Hepatocyte (in vitro differentiated cells): ENCODE results near the gene TBCEL. TPM values are rescaled to one million over a fixed set of nuclear protein-coding genes. Genes with fewer than 3 reads are reported as not detected.
A peak's percentile ranks its signal among the peaks of the same experiment; 100 is the strongest.

Experiments
- DNase-seq: peaks from one replicate; pipeline ENCODE4 v3.0.0-alpha.2; 2016; ENCODE audit warnings: low spot score
- H2AFZ ChIP-seq: fragments of 200-600 bp; sonication (generic); 2 replicates; pipeline ENCODE4 v1.6.0; 2016; ENCODE audit warnings: antibody characterized with exemption, mild to moderate bottlenecking
- H3K27ac ChIP-seq: fragments of 200-600 bp; sonication (generic); 2 replicates; pipeline ENCODE4 v1.5.1; 2016; ENCODE audit warnings: mild to moderate bottlenecking
- H3K27me3 ChIP-seq: fragments of 200-600 bp; sonication (generic); 2 replicates; pipeline ENCODE4 v1.6.1; 2016
- H3K36me3 ChIP-seq: fragments of 200-600 bp; sonication (generic); replicated peaks from 2 replicates; pipeline ENCODE4 v1.5.1; 2016; ENCODE audit warnings: low read depth; ENCODE audit not compliant: insufficient read depth
- H3K4me1 ChIP-seq: fragments of 200-600 bp; sonication (generic); 2 replicates; pipeline ENCODE4 v1.5.1; 2016; ENCODE audit warnings: mild to moderate bottlenecking, moderate library complexity; ENCODE audit not compliant: insufficient read depth
- H3K4me2 ChIP-seq: fragments of 200-600 bp; sonication (generic); 2 replicates; pipeline ENCODE4 v1.6.0; 2016
- H3K4me3 ChIP-seq: fragments of 200-600 bp; sonication (generic); 2 replicates; pipeline ENCODE4 v1.5.1; 2016; ENCODE audit warnings: mild to moderate bottlenecking
- H3K79me2 ChIP-seq: fragments of 200-600 bp; sonication (generic); 2 replicates; pipeline ENCODE4 v1.6.0; 2017; ENCODE audit warnings: mild to moderate bottlenecking
- H3K9me2 ChIP-seq: fragments of 200-600 bp; sonication (generic); replicated peaks from 2 replicates; pipeline ENCODE4 v1.6.0; 2017; ENCODE audit warnings: mild to moderate bottlenecking; ENCODE audit not compliant: insufficient read depth
- H3K9me3 ChIP-seq: fragments of 200-600 bp; sonication (generic); 2 replicates; pipeline ENCODE4 v1.5.1; 2016; ENCODE audit warnings: low read depth, mild to moderate bottlenecking
- H4K20me1 ChIP-seq: fragments of 200-600 bp; sonication (generic); 2 replicates; pipeline ENCODE4 v1.6.0; 2016; ENCODE audit warnings: mild to moderate bottlenecking; ENCODE audit not compliant: insufficient read depth, poor library complexity, severe bottlenecking
- EZH2 ChIP-seq: fragments of 200-600 bp; sonication (generic); IDR thresholded peaks from 2 replicates; pipeline ENCODE4 v1.6.1; 2016; ENCODE audit warnings: antibody characterized with exemption, mild to moderate bottlenecking, borderline replicate concordance
- EZH2phosphoT487 ChIP-seq: fragments of 200-600 bp; sonication (generic); IDR thresholded peaks from one replicate; pipeline ENCODE4 v1.6.1; 2018; ENCODE audit warnings: antibody characterized with exemption, mild to moderate bottlenecking, low read depth, moderate library complexity; ENCODE audit not compliant: unreplicated experiment, severe bottlenecking
- WGBS: methylation state at CpG from one replicate; pipeline ENCODE4 v1.1.6; 2016; ENCODE audit warnings: low lambda C conversion rate; ENCODE audit errors: missing lambda C conversion rate; 5-methylcytosine and 5-hydroxymethylcytosine counted together
- polyA plus RNA-seq: library from polyadenylated mRNA; unstranded; fragments of >200 nt; fragmentation: Nextera tagmentation; extraction: Ambion mirVana; gene quantifications from 2 replicates; pipeline ENCODE4 v1.2.1, GENCODE V29; 2016
- total RNA-seq: library from RNA; depleted of rRNA; stranded (reverse); fragments of >200 nt; gene quantifications from 2 replicates; pipeline ENCODE4 v1.2.3, GENCODE V29; 2014
- TF ChIP-seq, protein P1 (sequence below): fragments of 200-600 bp; sonication (generic); IDR thresholded peaks from 2 replicates; pipeline ENCODE4 v1.5.1; 2016; ENCODE audit warnings: antibody characterized with exemption, mild to moderate bottlenecking; ENCODE audit not compliant: poor library complexity

TBCEL gene
- total and polyA plus RNA-seq, 2 experiments from 2014 or later = 7.2 to 19.3 TPM

DNA sequence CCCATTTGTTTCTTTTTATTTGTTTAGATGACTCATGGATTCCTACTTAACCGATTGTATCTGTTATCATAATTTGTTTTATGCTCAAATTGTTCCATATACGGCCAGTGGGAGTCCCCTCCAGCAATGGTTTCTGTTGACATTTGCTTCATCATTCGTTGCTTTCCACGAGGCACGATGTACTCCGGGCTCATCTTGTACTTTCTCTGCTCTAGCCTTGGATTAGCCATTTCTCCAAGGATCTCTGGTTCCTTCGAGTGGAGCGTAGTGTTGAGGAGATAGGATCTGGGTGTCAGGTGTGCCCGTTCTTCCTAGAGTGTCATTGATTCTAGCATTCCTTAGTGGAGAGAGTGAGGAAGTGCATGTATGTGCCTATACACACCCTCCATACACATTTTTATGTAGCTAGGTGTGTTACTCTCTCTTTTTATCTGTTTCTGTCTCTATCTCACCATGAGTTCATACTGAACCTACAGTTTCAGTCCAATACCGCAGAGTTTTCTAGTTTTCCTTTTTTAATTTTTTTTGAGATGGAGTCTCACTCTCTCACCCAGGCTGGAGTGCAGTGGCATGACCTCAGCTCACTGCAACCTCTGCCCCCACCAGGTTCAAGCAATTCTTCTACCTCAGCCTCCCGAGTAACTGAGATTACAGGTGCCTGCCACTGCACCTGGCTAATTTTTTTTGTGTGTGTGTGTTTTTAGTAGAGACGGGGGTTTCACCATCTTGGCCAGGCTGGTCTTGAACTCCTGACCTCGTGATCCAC is 108.5 kb downstream of the TBCEL start:
- H3K27ac ChIP-seq = no peak overlapping the region
- no peaks in the 10 kb centered on the region for H3K36me3 ChIP-seq
- no peaks in the 10 kb centered on the region for H4K20me1 ChIP-seq
- H3K79me2 ChIP-seq = no peaks in the 10 kb centered on the region
- H3K4me2 ChIP-seq = no peak overlapping the region
- no peaks in the 10 kb centered on the region for H3K27me3 ChIP-seq
- no peak for DNase-seq
- 84% methylated on average over 13 of the region's 13 CpGs for WGBS
- no peak overlapping the region for H2AFZ ChIP-seq
- H3K4me3 ChIP-seq = no peak overlapping the region
- H3K4me1 ChIP-seq = no peaks in the 10 kb centered on the region
- no peaks in the 10 kb centered on the region for H3K9me2 ChIP-seq
- TF ChIP-seq, protein P1, sequence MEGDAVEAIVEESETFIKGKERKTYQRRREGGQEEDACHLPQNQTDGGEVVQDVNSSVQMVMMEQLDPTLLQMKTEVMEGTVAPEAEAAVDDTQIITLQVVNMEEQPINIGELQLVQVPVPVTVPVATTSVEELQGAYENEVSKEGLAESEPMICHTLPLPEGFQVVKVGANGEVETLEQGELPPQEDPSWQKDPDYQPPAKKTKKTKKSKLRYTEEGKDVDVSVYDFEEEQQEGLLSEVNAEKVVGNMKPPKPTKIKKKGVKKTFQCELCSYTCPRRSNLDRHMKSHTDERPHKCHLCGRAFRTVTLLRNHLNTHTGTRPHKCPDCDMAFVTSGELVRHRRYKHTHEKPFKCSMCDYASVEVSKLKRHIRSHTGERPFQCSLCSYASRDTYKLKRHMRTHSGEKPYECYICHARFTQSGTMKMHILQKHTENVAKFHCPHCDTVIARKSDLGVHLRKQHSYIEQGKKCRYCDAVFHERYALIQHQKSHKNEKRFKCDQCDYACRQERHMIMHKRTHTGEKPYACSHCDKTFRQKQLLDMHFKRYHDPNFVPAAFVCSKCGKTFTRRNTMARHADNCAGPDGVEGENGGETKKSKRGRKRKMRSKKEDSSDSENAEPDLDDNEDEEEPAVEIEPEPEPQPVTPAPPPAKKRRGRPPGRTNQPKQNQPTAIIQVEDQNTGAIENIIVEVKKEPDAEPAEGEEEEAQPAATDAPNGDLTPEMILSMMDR = no peak
- TF ChIP-seq EZH2phosphoT487 (no peak), EZH2 (no peak)
- no peaks in the 10 kb centered on the region for H3K9me3 ChIP-seq

DNA sequence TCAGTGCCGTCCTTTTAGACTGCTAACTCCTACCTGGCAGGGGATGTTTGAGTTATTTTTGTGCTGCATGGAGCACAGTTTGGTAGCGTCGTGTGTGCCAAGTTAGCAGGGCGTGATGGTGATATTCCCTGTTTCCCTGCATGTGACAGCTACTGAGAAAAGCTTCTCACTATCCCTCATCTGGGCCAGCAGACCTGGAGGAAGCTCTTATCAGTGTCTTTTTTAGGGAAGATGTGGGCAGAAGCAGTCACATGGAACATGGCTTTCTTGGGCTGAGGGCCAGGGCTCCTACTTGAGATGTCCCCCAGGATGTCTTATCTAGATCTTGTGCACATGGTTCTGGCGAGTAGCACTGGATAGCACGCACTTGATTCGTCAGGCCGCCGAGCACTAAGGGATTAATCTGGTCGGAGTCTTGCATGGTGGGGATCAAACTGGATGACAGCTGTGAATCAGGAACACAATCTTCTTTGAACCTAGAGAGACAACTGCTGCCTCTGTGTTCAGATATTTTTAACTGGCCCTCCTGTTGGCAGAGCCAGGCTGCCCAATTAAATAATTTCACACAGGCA is 110.9 kb downstream of the TBCEL start:
- no peak overlapping the region for H2AFZ ChIP-seq
- no peaks in the 10 kb centered on the region for H3K79me2 ChIP-seq
- 75% methylated on average over 10 of the region's 10 CpGs for WGBS
- H3K4me1 ChIP-seq = no peaks in the 10 kb centered on the region
- H3K9me2 ChIP-seq = no peaks in the 10 kb centered on the region
- no peak for TF ChIP-seq EZH2
- TF ChIP-seq, protein P1 = no peak
- H3K27me3 ChIP-seq = no peaks in the 10 kb centered on the region
- H3K27ac ChIP-seq = no peak overlapping the region
- no peak overlapping the region for H3K4me2 ChIP-seq
- peak; percentile 12 for DNase-seq
- H3K4me3 ChIP-seq = no peak overlapping the region
- H3K9me3 ChIP-seq = no peaks in the 10 kb centered on the region
- H4K20me1 ChIP-seq = no peaks in the 10 kb centered on the region
- no peaks in the 10 kb centered on the region for H3K36me3 ChIP-seq

DNA sequence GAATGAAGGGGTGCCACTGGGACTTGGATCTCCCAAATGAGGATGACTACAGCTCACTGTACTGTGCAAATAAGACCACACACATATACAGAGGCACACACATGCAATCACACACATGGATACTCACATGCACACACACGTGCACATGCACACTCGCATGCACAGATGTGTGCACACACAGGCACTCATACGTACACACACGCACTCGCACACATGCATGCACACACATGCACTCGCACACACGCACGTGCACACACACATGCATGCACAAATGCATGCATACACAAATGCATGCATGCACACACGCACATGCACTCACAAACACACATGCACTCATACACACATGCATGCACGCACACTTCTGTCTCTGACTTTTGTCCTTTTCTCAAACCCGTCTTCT is 113.1 kb downstream of the TBCEL start:
- H3K79me2 ChIP-seq = no peaks in the 10 kb centered on the region
- DNase-seq = no peak
- H3K4me3 ChIP-seq = no peak overlapping the region
- H3K4me1 ChIP-seq = no peaks in the 10 kb centered on the region
- WGBS = 95% methylated on average over 11 of the region's 11 CpGs
- H4K20me1 ChIP-seq = no peaks in the 10 kb centered on the region
- H3K27me3 ChIP-seq = no peaks in the 10 kb centered on the region
- no peak overlapping the region for H3K27ac ChIP-seq
- H3K36me3 ChIP-seq = no peaks in the 10 kb centered on the region
- no peaks in the 10 kb centered on the region for H3K9me3 ChIP-seq
- no peak for TF ChIP-seq EZH2
- TF ChIP-seq, protein P1 = no peak
- TF ChIP-seq EZH2phosphoT487 = no peak
- H3K4me2 ChIP-seq = no peak overlapping the region
- no peak overlapping the region for H2AFZ ChIP-seq
- no peaks in the 10 kb centered on the region for H3K9me2 ChIP-seq
